ENCODE measurements around the gene SMC4.
A peak's percentile ranks its signal among the peaks of the same experiment; 100 is the strongest.

SMC4 gene

GRCh38 chr3:160393346-160394008, 6.0 kb upstream of the SMC4 start:
- DNase-seq (ENCODE audit: extremely low read depth in 1 of 2, low read depth in 1 of 2), result no peak

- no peak for DNase-seq (ENCODE audit: extremely low read depth in 1 of 2, low read depth in 1 of 2)
Measured at GRCh38 chr3:160394009-160394392, 5.4 kb upstream of the SMC4 start.

DNA sequence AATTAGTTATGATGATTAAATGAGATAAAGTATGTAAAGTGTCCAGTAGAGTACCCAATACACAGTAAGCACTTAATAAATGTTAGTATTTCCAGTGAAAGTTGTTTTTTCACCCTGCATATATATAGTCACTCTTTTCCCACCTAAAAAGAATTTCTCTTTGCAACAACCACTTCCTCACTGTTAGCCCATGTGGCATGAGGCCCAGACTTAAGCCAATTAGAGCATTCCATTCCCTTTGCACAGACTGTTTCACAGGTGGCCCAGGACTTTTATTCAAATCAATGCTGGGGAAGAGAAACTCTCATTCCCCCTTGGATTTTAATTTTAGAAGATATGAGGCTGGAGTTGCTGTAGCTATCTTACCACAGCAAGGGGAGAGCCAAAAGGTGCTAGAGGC, 4.2 kb upstream of the SMC4 start:
- no peak for DNase-seq (ENCODE audit: extremely low read depth in 1 of 2, low read depth in 1 of 2)

DNA sequence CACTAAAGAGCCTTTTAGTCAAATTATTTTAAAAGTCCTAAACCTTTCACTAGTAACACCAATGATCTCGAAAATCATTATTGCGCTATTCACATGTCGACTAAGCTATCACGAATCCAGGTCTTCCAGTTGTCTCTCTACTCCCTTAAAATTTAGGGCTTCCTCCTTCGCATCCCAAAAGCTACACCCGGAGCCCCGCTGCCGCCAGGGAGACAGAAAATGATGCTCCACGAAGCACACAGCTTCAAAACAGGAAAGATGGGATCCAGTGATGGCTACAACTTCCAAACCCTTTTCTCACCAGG, 678 bp upstream of the SMC4 start:
- DNase-seq (ENCODE audit: extremely low read depth in 1 of 2, low read depth in 1 of 2), result no peak

GRCh38 chr3:160400030-160400701, 716 bp downstream of the SMC4 start:
- DNase-seq (ENCODE audit: extremely low read depth in 1 of 2, low read depth in 1 of 2), result peak in 1 of 2 donors; percentile 25

- no peak for DNase-seq (ENCODE audit: extremely low read depth in 1 of 2, low read depth in 1 of 2)
Measured at GRCh38 chr3:160400702-160401150, 1.3 kb downstream of the SMC4 start.

- DNase-seq (ENCODE audit: extremely low read depth in 1 of 2, low read depth in 1 of 2), result no peak
Measured at GRCh38 chr3:160401291-160402095, 2.0 kb downstream of the SMC4 start.

- DNase-seq (ENCODE audit: extremely low read depth in 1 of 2, low read depth in 1 of 2), result no peak
Measured at GRCh38 chr3:160402221-160403027, 3.0 kb downstream of the SMC4 start.

DNA sequence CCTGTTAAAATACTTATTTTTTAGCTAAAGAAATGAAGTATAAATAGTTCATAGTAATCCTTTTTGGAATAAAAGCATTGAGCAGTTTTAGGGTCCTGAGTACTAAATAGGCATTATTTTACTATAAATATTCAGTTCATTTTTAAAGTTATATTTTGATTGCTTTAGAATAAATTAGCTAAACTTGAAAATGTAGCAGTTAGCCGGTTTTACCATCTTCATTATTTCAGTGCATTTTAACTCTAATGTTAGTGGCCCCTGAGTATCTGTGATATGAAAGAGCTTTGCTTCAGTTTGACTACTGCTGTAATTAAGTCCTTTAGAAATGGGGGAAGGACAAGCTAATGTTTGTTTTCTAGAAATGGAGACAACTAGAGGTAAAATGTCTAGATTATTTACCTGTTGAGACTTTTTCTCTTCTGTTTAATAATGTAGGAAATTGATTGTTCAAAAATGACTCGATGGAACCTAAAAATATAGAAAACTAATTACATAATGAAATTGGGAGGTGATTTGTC, 3.6 kb downstream of the SMC4 start:
- DNase-seq (ENCODE audit: extremely low read depth in 1 of 2, low read depth in 1 of 2), result no peak

GRCh38 chr3:160403796-160404470, 4.5 kb downstream of the SMC4 start:
- no peak for DNase-seq (ENCODE audit: extremely low read depth in 1 of 2, low read depth in 1 of 2)

DNA sequence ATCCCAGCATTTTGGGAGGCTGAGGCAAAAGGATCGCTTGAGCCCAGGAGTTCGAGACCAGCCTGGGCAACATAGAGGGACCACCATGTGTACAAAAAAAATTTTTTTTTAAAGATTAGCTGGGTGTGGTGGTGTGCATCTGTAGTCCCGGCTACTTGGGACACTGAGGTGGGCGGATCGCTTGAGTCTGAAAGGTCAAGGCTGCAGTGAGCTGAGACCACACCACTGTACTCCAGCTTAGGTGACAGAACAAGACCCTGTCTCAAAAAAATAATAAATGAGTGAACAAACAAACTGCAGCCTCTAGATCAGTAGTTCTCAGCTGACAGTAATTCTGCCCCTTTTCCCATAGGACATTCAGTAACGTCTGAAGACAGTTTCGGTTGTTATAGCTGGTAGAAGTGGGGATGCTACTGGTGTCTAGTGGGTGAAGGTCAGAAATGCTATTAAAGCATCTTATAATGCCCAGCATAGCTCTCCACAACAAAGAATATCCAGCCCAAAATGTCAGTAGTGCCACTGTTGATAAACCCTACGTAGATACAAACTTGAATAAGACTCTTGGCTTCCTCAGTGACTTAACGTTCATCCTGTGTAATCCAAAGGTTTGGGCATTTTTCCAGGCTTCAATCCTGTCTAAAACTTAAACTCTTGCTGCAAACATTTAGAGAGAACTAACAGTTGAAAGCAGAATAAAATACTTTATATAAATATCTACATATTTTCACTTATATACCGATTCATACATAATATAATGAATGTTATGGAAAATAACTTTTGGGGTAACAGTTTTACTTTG, 10.6 kb downstream of the SMC4 start:
- no peak for DNase-seq (ENCODE audit: extremely low read depth in 1 of 2, low read depth in 1 of 2)

- no peak for DNase-seq (ENCODE audit: extremely low read depth in 1 of 2, low read depth in 1 of 2)
Measured at GRCh38 chr3:160412477-160412876, 13.0 kb downstream of the SMC4 start.

DNA sequence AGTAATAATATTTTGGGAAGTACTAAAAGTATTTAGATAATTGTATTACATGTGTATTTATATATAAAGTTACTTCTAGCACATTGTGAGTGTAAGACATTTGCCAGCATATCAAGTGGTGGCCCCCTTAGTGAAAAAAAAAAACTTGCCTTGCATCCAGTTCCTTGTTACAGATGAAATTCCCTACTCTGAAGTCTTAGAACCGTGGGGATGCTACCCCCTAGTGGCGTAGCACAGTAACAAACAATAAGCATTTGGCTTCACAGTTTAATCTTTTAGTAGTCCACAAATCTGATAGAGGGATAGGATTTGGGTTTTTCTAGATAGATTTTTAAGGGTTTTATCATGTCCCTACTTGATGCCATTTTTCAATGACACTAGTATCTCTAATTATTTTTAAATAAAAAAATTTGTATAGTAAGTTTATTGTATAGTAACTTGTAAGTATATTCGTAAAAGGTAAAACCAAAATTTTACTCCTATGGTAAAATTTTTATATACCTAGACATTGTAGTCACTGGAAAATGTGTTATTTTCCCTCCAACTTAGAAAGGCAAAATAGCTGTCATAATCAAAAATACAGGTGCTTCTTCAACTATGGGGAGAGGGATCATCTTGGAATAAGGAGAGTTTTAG, 14.3 kb downstream of the SMC4 start:
- DNase-seq (ENCODE audit: extremely low read depth in 1 of 2, low read depth in 1 of 2), result peak; percentile 27 to 47

DNA sequence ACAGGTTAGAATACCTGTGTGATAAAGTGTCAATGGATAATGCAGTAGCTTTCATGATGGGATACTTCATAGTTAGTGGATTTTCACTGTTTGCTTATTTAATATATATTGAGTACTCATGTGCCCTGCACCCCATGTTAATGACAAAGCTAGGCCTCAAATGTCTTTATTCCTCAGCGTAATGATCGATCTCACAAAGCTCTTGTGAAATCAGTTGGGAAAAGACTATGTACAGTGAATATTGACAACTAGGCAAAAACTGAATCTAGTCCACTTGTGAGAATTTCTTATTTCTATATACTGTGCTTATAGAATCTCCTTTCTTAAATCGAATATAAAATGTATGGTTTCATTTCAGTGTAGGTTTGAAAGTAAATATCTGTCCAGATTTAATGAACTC, 17.9 kb downstream of the SMC4 start:
- DNase-seq (ENCODE audit: extremely low read depth in 1 of 2, low read depth in 1 of 2), result no peak

GRCh38 chr3:160427832-160428424, 28.5 kb downstream of the SMC4 start:
- no peak for DNase-seq (ENCODE audit: extremely low read depth in 1 of 2, low read depth in 1 of 2)

DNA sequence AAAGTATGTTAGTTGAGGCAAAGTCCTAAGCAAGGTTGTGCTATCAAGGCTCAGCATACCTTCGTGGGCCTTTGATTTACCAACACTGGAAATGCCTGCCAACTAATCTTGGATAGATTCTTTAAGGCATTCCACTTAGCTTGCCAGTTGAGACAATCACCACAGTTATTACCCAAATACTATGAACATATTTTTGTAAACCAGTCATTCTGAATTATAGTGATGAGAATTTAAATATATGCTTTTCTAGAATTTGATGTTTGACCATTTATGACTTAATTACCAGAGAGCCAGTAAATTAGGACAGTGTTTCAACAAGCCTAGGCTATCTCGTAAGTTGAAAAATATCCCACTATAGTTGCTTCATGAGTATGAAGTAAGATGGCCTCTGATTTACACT, 34.6 kb downstream of the SMC4 start:
- no peak for DNase-seq (ENCODE audit: extremely low read depth in 1 of 2, low read depth in 1 of 2)

DNA sequence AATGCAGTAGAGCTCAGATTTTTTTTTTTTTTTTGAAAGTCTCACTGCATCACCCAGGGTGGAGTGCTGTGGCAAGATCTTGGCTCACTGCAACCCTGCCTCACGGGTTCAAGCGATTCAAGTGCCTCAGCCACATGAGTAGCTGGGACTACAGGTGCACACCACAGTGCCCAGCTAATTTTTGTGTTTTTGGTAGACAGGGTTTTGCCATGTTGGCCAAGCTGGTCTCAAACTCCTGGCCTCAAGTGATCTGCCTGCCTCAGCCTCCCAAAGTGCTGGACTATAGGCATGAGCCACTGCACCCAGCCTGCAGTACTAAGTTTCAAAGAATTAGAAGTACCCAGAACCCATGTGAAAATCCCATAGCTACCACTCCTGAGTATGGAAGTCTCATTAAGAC, 35.6 kb downstream of the SMC4 start:
- no peak for DNase-seq (ENCODE audit: extremely low read depth in 1 of 2, low read depth in 1 of 2)

DNA sequence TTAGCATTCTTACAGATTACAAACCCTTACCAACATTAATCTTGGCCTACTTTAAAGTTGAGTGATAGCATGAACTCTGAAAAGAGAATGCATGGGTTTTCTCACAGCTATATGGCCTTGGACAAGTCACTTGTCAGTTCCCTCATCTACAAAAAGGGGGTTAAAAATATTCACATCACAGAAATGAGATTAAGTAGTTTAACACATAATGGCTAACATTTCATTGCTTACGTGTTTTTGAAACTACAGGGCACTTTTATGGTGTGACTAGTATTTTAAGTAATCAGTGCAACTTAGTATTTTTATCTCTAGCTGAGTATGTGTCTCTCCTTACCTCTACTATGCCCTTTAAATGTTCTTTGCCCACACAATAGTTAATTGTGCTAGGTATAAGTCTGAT, 36.3 kb downstream of the SMC4 start:
- no peak for DNase-seq (ENCODE audit: extremely low read depth in 1 of 2, low read depth in 1 of 2)

DNA sequence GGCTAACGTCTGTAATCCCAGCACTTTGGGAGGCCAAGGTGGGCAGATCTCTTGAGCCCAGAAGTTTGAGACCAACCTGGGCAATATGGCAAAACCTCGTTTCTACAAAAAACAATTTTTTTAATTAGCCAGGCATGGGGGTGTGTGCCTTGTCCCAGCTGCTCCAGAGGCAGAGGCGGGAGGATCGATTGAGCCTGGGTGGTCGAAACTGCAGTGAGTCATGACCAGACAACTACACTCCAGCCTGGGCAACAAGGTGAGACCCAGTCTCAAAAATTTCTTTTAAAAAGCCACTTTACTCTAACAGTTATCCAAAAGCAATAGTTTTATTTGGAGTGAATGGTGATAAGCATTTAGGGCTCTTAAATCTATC, 37.6 kb downstream of the SMC4 start:
- no peak for DNase-seq (ENCODE audit: extremely low read depth in 1 of 2, low read depth in 1 of 2)
